ENCODE results near the gene EP400.

EP400 gene

DNA sequence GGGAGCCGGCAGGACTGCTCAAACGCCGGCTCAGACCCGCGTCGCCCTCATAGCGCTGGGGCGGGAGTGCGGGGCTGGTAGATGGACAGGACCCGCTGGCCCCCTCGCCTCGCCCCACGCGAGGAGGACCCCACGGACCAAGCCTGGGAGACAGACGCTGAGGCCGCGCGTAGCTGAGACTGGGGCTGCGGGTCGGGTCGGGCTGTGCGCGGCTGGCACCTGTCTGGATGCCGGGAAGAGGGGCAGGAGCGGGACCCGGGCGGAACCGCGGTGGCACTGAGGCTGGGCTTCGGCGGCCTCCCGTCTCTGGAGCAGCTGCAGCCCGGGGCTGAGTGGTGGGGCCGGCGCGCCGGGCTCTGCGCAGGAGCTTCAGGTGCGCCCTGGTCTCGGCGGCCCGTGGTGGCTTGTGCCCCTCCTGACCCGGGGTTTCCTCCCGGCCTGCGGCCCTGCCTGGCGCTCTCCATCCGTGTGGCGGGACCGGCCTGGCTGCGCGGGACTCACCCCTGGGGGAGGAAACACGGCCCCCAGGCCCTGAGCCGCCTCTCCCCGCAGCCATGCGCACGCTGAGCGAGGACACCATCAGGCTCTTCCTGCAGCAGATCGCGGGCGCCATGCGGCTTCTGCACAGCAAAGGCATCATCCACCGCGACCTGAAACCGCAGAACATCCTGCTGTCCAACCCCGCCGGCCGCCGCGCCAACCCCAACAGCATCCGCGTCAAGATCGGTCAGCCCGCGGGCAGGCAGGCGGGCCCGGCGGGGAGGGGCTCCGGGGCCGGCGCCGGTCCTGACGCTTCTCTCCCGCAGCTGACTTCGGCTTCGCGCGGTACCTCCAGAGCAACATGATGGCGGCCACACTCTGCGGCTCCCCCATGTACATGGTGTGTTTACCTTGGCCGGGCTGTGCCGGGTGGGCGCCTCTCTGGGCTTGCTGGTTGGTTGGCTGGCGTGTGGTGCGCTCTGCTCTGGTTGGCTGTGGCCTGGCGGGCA is 41.4 kb upstream of the EP400 start:
- Histone ChIP-seq H3K4me3 (no peak overlapping the region), H3K9me3 (no peaks in the 10 kb centered on the region), H3K27me3 (ENCODE audit: low read depth) (no peaks in the 10 kb centered on the region), H3K36me3 (replicated peaks) (peaks cover 22% of the 10 kb centered on the region), H3K4me1 (no peaks in the 10 kb centered on the region)
- no peak for DNase-seq (ENCODE audit: low spot score in 2 of 2)
- in situ Hi-C loops (cut with MboI; ENCODE audit: low sequenced_read_pairs), result no loop called here

DNA sequence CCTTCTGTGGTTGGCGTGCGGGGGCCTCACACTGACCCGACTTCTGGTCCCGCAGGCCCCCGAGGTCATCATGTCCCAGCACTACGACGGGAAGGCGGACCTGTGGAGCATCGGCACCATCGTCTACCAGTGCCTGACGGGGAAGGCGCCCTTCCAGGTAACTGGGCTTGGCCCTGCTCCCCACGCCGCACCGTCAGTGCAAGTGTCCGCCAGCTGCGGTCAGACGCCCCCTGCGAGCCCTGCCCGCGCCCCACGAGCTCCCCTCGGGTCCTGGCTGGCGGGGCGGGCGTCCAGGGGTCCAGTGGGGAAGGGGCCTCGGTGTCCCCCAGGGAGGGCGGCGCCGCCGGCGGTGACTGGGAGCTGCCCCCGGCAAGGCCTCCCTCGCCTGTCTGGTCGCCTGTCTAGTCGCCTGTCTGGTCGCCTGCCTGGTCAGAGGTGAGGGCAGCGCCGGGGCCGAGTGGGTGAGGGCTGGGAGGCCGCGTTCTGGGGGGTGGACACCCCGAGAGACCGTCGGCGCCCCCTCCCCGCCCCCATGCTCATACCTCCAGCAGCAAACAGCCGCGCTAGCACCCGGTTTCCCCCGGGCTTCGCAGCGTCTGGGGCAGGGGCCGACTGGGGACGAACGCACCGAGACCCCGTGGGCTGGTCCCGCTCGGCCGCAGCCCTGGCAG is 40.5 kb upstream of the EP400 start:
- Histone ChIP-seq H3K9me3 (no peaks in the 10 kb centered on the region), H3K27me3 (ENCODE audit: low read depth) (no peaks in the 10 kb centered on the region), H3K4me3 (no peak overlapping the region), H3K36me3 (replicated peaks) (peaks cover 22% of the 10 kb centered on the region), H3K4me1 (no peaks in the 10 kb centered on the region)
- no peak for DNase-seq (ENCODE audit: low spot score in 2 of 2)
- in situ Hi-C loops (cut with MboI; ENCODE audit: low sequenced_read_pairs), result no loop called here

DNA sequence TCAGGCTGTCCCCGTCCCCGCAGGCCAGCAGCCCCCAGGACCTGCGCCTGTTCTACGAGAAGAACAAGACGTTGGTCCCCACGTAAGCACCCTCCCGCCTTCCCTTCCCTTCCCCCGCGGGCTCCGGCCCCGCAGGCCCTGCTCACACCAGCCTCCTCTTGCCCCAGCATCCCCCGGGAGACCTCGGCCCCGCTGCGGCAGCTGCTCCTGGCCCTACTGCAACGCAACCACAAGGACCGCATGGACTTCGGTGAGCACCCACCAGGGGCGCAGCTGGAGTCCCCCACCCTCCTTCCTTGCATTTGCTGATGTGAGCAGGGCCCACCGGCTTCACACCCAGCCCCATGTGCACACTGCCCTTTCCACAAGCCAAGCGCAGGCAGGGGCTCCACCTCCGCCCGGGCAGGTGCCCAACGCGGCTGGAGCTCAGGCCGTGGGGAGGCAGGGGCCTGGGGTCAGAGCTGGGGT is 40.0 kb upstream of the EP400 start:
- Histone ChIP-seq H3K36me3 (replicated peaks) (peaks cover 22% of the 10 kb centered on the region), H3K27me3 (ENCODE audit: low read depth) (no peaks in the 10 kb centered on the region), H3K9me3 (no peaks in the 10 kb centered on the region), H3K4me3 (no peak overlapping the region), H3K4me1 (no peaks in the 10 kb centered on the region)
- no peak for DNase-seq (ENCODE audit: low spot score in 2 of 2)
- in situ Hi-C loops (cut with MboI; ENCODE audit: low sequenced_read_pairs), result no loop called here

DNA sequence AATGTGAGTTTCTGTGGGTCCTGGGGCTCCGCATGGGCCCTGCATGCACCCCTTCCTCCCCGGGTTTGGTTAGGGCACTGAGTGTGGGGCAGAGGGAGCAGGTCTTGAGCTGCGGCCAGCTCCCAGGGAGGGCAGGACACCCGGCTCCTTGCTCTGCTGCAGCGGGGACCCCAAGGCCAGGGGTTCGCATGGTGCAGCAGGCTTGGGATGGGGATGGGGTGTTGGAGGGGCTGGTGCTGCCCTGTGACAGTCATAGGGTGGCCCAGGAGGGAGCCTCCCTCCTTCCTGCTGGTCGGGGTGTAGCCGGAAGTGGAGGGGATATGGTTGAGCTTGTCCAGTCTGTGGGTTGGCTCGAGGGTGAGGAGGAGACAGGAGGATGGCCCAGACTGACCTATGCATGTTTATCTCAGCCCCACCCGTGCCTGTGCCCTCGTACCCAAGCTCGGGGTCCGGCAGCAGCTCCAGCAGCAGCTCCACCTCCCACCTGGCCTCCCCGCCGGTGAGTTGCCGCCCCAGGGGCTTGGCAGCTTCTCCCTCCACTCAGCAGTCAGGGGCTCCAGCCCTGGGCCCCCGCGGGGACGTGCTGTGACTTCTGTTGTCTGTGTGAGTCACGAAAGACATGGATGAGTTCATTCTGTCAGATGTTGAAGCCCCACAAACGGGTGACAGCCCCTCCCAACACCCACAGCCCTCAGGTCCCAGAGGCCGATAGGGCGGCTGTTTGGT is 39.3 kb upstream of the EP400 start:
- in situ Hi-C loops (cut with MboI; ENCODE audit: low sequenced_read_pairs), result no loop called here
- Histone ChIP-seq H3K9me3 (no peaks in the 10 kb centered on the region), H3K27me3 (ENCODE audit: low read depth) (no peaks in the 10 kb centered on the region), H3K36me3 (replicated peaks) (peaks cover 22% of the 10 kb centered on the region), H3K4me1 (no peaks in the 10 kb centered on the region), H3K4me3 (no peak overlapping the region)
- no peak for DNase-seq (ENCODE audit: low spot score in 2 of 2)

DNA sequence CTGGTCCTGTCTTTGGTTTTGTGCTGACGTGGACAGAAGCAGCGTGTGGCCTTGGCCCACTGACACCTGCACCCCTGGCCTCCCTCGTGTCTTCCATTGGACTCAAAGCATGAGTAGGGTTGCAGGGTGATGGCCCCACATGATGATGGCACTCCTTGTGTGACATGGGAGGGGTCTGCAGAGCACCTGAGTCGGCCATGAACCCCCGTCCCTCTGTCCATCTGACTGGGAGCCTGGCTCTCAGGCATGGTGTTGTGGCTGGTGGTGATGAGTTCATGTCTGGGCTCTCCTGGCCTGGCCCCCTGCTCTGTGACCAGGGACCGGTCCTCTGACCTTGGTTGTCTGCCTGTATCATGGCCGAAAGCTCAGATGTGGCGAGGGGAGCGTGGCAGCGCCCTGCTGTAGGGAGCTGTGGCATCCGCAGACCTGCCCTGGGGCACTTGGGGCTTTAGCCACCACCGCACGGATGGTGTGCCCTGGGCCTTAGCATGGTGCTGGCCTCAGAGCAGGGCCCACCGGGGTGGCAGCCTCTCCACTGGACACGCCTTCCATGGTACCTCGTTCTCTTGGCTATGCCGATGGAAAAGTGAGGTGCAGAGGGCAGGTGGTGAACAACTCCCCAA is 38.6 kb upstream of the EP400 start:
- Histone ChIP-seq H3K4me1 (no peaks in the 10 kb centered on the region), H3K36me3 (replicated peaks) (peaks cover 22% of the 10 kb centered on the region), H3K27me3 (ENCODE audit: low read depth) (no peaks in the 10 kb centered on the region), H3K9me3 (no peaks in the 10 kb centered on the region), H3K4me3 (no peak overlapping the region)
- in situ Hi-C loops (cut with MboI; ENCODE audit: low sequenced_read_pairs), result no loop called here
- DNase-seq (ENCODE audit: low spot score in 2 of 2), result no peak

DNA sequence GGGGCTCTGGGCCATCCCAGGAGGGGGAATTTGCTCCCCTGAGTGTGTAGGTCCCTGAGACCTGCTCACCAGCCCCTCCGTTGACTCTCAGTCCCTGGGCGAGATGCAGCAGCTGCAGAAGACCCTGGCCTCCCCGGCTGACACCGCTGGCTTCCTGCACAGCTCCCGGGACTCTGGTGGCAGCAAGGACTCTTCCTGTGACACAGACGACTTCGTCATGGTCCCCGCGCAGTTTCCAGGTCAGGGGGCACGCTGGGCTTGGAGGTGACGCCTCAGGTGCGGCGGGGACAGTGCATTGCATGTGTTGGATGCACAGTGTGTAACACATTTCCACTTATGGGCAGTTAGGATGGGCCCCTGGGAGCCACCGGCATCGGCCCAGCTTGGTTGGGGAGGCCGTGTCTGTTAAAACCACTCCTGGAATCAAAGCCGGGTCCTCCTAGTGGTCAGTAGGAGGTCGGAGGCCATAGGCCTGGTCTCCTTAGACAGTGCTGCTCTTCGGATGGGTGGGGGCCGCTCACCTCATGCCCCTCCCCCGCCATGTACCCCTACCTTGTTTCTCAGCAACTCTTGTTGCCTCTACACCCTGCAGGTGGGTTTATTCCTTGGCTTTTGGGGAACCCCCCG is 37.8 kb upstream of the EP400 start:
- H3K9me3 ChIP-seq, result no peaks in the 10 kb centered on the region
- H3K4me3 ChIP-seq, result no peak overlapping the region
- no peaks in the 10 kb centered on the region for H3K27me3 ChIP-seq (ENCODE audit: low read depth)
- in situ Hi-C loops (cut with MboI; ENCODE audit: low sequenced_read_pairs), result no loop called here
- no peak for DNase-seq (ENCODE audit: low spot score in 2 of 2)
- H3K4me1 ChIP-seq, result no peaks in the 10 kb centered on the region
- peaks cover 22% of the 10 kb centered on the region for H3K36me3 ChIP-seq (replicated peaks)

DNA sequence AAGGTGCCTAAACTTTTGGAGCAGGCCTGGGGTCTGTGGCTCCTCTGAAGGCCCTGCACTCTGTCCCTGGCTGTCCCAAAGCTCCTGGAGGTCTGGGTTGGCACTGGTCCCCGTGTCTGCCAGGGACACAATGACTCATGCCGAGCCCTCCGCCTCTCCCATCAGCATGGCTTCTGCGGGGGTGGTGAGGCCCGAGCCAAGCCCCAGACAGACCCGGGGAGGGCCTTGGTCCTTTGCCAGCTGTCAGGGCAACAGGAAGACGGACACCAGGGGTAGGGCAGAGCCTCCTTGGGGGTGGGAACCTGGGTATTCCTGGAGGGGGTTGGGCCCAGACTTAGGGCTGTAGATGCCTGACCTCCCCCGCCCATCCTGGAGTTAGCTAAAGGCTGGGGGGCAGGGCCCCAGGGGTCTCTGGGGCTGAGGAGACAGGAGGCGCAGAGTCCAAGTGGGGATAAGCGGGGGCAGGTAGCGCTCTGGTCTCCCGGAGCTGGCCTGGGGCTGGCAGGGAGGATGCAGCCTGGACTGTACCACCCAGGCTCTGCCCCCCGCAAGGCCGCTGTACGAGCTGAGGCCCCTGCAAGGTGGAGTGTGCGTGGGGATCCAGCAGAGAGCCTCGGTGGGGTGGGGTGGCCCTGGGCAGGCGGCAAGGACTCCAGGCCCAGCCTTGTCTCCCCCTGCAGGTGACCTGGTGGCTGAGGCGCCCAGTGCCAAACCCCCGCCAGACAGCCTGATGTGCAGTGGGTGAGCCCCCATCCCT is 37.0 kb upstream of the EP400 start:
- Histone ChIP-seq H3K4me3 (no peak overlapping the region), H3K9me3 (no peaks in the 10 kb centered on the region), H3K36me3 (replicated peaks) (peaks cover 22% of the 10 kb centered on the region), H3K27me3 (ENCODE audit: low read depth) (no peaks in the 10 kb centered on the region), H3K4me1 (no peaks in the 10 kb centered on the region)
- no peak for DNase-seq (ENCODE audit: low spot score in 2 of 2)
- in situ Hi-C loops (cut with MboI; ENCODE audit: low sequenced_read_pairs), result no loop called here

DNA sequence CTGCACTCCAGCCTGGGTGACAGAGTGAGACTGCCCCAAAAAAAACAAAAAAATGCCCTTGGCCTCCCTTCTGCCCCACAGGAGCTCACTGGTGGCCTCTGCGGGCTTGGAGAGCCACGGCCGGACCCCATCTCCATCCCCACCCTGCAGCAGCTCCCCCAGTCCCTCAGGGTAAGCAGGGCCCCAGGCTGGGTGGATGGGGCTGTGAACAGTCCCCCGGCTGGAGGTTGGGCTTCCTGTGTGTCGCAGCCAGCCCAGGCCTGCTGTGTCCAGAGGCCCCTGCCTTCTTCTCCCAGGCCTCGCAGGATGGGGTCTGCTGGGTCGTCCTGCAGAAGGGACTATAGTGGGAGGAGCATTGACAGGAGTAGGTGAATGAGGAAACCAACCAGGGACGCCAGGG is 36.1 kb upstream of the EP400 start:
- Histone ChIP-seq H3K36me3 (replicated peaks) (peaks cover 18% of the 10 kb centered on the region), H3K4me1 (no peaks in the 10 kb centered on the region), H3K9me3 (no peaks in the 10 kb centered on the region), H3K4me3 (no peak overlapping the region), H3K27me3 (ENCODE audit: low read depth) (no peaks in the 10 kb centered on the region)
- in situ Hi-C loops (cut with MboI; ENCODE audit: low sequenced_read_pairs), result no loop called here
- no peak for DNase-seq (ENCODE audit: low spot score in 2 of 2)

DNA sequence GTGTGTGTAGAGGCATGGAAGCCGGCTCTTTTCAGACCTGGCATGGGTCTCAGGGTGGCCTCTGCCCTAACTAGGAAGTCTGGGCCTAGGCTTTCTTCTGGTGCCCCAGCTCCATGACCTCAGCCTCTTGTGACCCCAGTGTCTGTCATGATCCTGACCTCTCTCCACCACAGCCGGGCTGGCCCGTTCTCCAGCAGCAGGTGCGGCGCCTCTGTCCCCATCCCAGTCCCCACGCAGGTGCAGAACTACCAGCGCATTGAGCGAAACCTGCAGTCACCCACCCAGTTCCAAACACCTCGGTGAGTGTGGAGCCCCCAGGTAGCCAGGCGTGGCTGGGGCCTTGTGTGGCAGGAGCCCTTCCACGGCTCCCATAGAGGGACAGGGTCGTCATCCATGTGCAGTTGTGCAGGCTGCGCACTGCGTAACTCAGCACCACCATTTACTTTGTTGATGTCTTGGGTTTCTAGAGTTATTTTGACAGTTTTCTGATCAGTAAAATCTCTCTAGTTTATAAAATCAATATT is 35.5 kb upstream of the EP400 start:
- Histone ChIP-seq H3K36me3 (replicated peaks) (peaks cover 13% of the 10 kb centered on the region), H3K27me3 (ENCODE audit: low read depth) (no peaks in the 10 kb centered on the region)
- in situ Hi-C loops (cut with MboI; ENCODE audit: low sequenced_read_pairs), result no loop called here

DNA sequence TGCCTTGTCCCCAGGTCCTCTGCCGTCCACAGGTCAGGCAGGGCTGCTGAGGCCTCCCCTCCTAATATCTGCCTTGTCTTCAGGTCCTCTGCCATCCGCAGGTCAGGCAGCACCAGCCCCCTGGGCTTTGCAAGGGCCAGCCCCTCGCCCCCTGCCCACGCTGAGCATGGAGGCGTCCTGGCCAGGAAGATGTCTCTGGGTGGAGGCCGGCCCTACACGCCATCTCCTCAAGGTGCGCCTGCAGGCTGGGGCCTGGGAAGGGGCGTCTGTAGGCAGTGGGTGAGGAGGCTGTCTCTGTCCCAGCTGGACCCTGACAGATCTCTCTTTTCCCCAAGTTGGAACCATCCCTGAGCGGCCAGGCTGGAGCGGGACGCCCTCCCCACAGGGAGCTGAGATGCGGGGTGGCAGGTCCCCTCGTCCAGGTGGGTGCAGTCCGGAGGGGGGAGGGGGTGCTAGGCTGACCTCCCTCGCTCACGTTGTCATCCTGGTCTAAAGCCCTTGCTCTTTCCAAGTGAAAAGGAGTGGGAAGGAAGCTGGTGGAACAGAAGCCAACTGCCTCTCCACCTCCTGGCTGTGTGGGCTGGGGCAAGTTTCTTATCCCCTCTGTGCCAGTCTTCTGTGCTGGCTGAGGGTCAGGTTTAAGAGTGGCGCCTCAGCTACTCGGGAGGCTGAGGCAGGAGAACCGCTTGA is 34.6 kb upstream of the EP400 start:
- Histone ChIP-seq H3K9me3 (no peaks in the 10 kb centered on the region), H3K4me3 (no peak overlapping the region), H3K36me3 (replicated peaks) (peaks cover 13% of the 10 kb centered on the region), H3K27me3 (ENCODE audit: low read depth) (no peaks in the 10 kb centered on the region), H3K4me1 (no peaks in the 10 kb centered on the region)
- in situ Hi-C loops (cut with MboI; ENCODE audit: low sequenced_read_pairs), result no loop called here
- no peak for DNase-seq (ENCODE audit: low spot score in 2 of 2)

More for the DNA sequence above, 35.5 kb upstream of the EP400 start:
- no peak overlapping the region for H3K4me3 ChIP-seq
- no peaks in the 10 kb centered on the region for H3K4me1 ChIP-seq
- no peaks in the 10 kb centered on the region for H3K9me3 ChIP-seq
- DNase-seq (ENCODE audit: low spot score in 2 of 2), result no peak

DNA sequence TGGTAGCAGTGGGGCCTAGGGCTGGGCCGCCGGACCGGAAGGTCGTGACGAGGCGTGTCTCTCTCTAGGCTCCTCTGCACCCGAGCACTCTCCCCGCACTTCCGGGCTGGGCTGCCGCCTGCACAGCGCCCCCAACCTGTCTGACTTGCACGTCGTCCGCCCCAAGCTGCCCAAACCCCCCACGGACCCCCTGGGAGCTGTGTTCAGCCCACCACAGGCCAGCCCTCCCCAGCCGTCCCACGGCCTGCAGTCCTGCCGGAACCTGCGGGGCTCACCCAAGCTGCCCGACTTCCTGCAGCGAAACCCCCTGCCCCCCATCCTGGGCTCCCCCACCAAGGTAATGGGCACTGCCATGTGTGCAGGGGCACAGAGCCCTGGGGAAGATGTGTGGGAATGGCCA is 33.9 kb upstream of the EP400 start:
- no peaks in the 10 kb centered on the region for H3K9me3 ChIP-seq
- H3K36me3 ChIP-seq (replicated peaks), result peaks cover 11% of the 10 kb centered on the region
- DNase-seq (ENCODE audit: low spot score in 2 of 2), result no peak
- no peak overlapping the region for H3K4me3 ChIP-seq
- no peaks in the 10 kb centered on the region for H3K27me3 ChIP-seq (ENCODE audit: low read depth)
- no peaks in the 10 kb centered on the region for H3K4me1 ChIP-seq
- in situ Hi-C loops (cut with MboI; ENCODE audit: low sequenced_read_pairs), result no loop called here
